HT-29 (cell line): ENCODE results near the gene WNT3A. TPM values are rescaled to one million over a fixed set of nuclear protein-coding genes. Genes with fewer than 3 reads are reported as not detected.
A peak's percentile ranks its signal among the peaks of the same experiment; 100 is the strongest.

Experiments
- DNase-seq: peaks from one replicate; pipeline ENCODE4 v3.0.0-alpha.2; 2015; ENCODE audit warnings: low spot score
- total RNA-seq: library from RNA; depleted of rRNA; stranded (reverse); fragments of >200 nt; shearing (Covaris generic); gene quantifications from 2 replicates; pipeline ENCODE4 v1.2.3, GENCODE V29; 2014

The WNT3A gene
- total RNA-seq, 1 experiment from 2014 or later = not detected

GRCh38 chr1:227999056-227999930 lies 7.5 kb upstream of the WNT3A start:
- DNase-seq = peak; percentile 85

GRCh38 chr1:228000416-228000815 lies 6.4 kb upstream of the WNT3A start:
- no peak for DNase-seq

GRCh38 chr1:228000836-228001563 lies 5.8 kb upstream of the WNT3A start:
- DNase-seq = no peak

GRCh38 chr1:228001738-228002535 lies 4.9 kb upstream of the WNT3A start:
- no peak for DNase-seq

- no peak for DNase-seq
These were observed 4.0 kb upstream of the WNT3A start for GRCh38 chr1:228002792-228003191.

GRCh38 chr1:228003461-228004330 lies 3.1 kb upstream of the WNT3A start:
- DNase-seq = no peak

- peak; percentile 57 for DNase-seq
These were observed 2.4 kb upstream of the WNT3A start for GRCh38 chr1:228004331-228004855.

GRCh38 chr1:228004856-228005462 lies 1.8 kb upstream of the WNT3A start:
- DNase-seq = no peak

- no peak for DNase-seq
These were observed 1.2 kb upstream of the WNT3A start for GRCh38 chr1:228005511-228006033.

GRCh38 chr1:228006034-228006785 lies 588 bp upstream of the WNT3A start:
- DNase-seq = no peak

- no peak for DNase-seq
These were observed 427 bp downstream of the WNT3A start for GRCh38 chr1:228007049-228007800.

GRCh38 chr1:228007801-228008341 lies 1.1 kb downstream of the WNT3A start:
- no peak for DNase-seq

- no peak for DNase-seq
These were observed 1.8 kb downstream of the WNT3A start for GRCh38 chr1:228008391-228009115.

GRCh38 chr1:228009116-228009827 lies 2.5 kb downstream of the WNT3A start:
- DNase-seq = no peak

GRCh38 chr1:228009828-228010775 lies 3.3 kb downstream of the WNT3A start:
- no peak for DNase-seq

- no peak for DNase-seq
These were observed 4.1 kb downstream of the WNT3A start for GRCh38 chr1:228010921-228011320.
